KMS-11 (cell line): Measurements from ENCODE around the gene OR2T2.
"Not testable (repeated sequence)": the region's sequence is repeated elsewhere in the genome, so short reads cannot be mapped to it uniquely, and the experiment has no call there.

Source experiments
- H2AFZ ChIP-seq: fragments of 200-600 bp; sonication (generic); 2 replicates; pipeline ENCODE4 v1.6.1; 2016; ENCODE audit warnings: antibody characterized with exemption, mixed run types, low read depth
- H3K27ac ChIP-seq: fragments of 200-600 bp; sonication (generic); 2 replicates; pipeline ENCODE4 v1.6.1; 2016; ENCODE audit warnings: mild to moderate bottlenecking, mixed run types
- H3K27me3 ChIP-seq: fragments of 200-600 bp; sonication (generic); 2 replicates; pipeline ENCODE4 v1.6.1; 2017; ENCODE audit warnings: mild to moderate bottlenecking, low read depth, mixed run types, moderate library complexity; ENCODE audit not compliant: insufficient read depth
- H3K36me3 ChIP-seq: fragments of 200-600 bp; sonication (generic); 2 replicates; pipeline ENCODE4 v1.6.1; 2017; ENCODE audit warnings: mild to moderate bottlenecking, mixed run types; ENCODE audit not compliant: insufficient read depth
- H3K4me1 ChIP-seq: fragments of 200-600 bp; sonication (generic); 2 replicates; pipeline ENCODE4 v1.6.1; 2016; ENCODE audit warnings: mild to moderate bottlenecking, low read depth, mixed run types; ENCODE audit not compliant: poor library complexity, severe bottlenecking
- H3K4me2 ChIP-seq: fragments of 200-600 bp; sonication (generic); 2 replicates; pipeline ENCODE4 v1.7.0; 2016; ENCODE audit warnings: mild to moderate bottlenecking, mixed run types
- H3K4me3 ChIP-seq: fragments of 200-600 bp; sonication (generic); IDR thresholded peaks from 2 replicates; pipeline ENCODE4 v1.6.1; 2017; ENCODE audit warnings: low read depth, low read length, mixed read lengths; ENCODE audit not compliant: insufficient read depth
- H3K79me2 ChIP-seq: fragments of 200-600 bp; sonication (generic); 2 replicates; pipeline ENCODE4 v1.6.1; 2016; ENCODE audit warnings: low read depth, mixed run types; ENCODE audit not compliant: insufficient read depth
- H3K9ac ChIP-seq: fragments of 200-600 bp; sonication (generic); 2 replicates; pipeline ENCODE4 v1.6.1; 2016; ENCODE audit warnings: mild to moderate bottlenecking, mixed run types
- H4K20me1 ChIP-seq: fragments of 200-600 bp; sonication (generic); 2 replicates; pipeline ENCODE4 v1.6.1; 2016; ENCODE audit warnings: mild to moderate bottlenecking, mixed run types; ENCODE audit not compliant: insufficient read depth

OR2T2 gene

GRCh38 chr1:248434913-248435312 lies 10.5 kb upstream of the OR2T2 start:
- not testable (repeated sequence) for H2AFZ ChIP-seq, H3K27ac ChIP-seq, H3K4me2 ChIP-seq, H3K27me3 ChIP-seq, H3K4me3 ChIP-seq, H3K79me2 ChIP-seq, H3K9ac ChIP-seq, H3K36me3 ChIP-seq, H4K20me1 ChIP-seq
- peaks cover 20% of the 10 kb centered on the region for H3K4me1 ChIP-seq

GRCh38 chr1:248436303-248436702 lies 9.1 kb upstream of the OR2T2 start:
- not testable (repeated sequence) for H3K27me3 ChIP-seq, H3K4me2 ChIP-seq, H4K20me1 ChIP-seq, H3K27ac ChIP-seq, H3K4me3 ChIP-seq, H3K36me3 ChIP-seq, H2AFZ ChIP-seq, H3K79me2 ChIP-seq, H3K9ac ChIP-seq
- H3K4me1 ChIP-seq = peaks cover 24% of the 10 kb centered on the region

GRCh38 chr1:248438668-248439067 lies 6.8 kb upstream of the OR2T2 start:
- H3K27me3 ChIP-seq, H3K36me3 ChIP-seq, H3K79me2 ChIP-seq, H3K27ac ChIP-seq, H2AFZ ChIP-seq, H3K9ac ChIP-seq, H4K20me1 ChIP-seq, H3K4me3 ChIP-seq: not testable (repeated sequence)
- Histone ChIP-seq H3K4me1 (peaks cover 24% of the 10 kb centered on the region), H3K4me2 (0 out of 2 replicates have a peak overlapping the region, but pooled peaks have one; percentile 12)

- H3K27ac ChIP-seq = not testable (repeated sequence)
- H3K4me1 ChIP-seq = peaks cover 24% of the 10 kb centered on the region
Measured at GRCh38 chr1:248439283-248439682, 6.2 kb upstream of the OR2T2 start.

GRCh38 chr1:248442500-248443277 lies 2.7 kb upstream of the OR2T2 start:
- H3K36me3 ChIP-seq, H3K9ac ChIP-seq, H3K79me2 ChIP-seq, H2AFZ ChIP-seq, H3K27ac ChIP-seq, H4K20me1 ChIP-seq, H3K4me2 ChIP-seq, H3K4me3 ChIP-seq, H3K27me3 ChIP-seq: not testable (repeated sequence)
- H3K4me1 ChIP-seq = peaks cover 24% of the 10 kb centered on the region

More at GRCh38 chr1:248439283-248439682, 6.2 kb upstream of the OR2T2 start:
- H3K4me3 ChIP-seq, H2AFZ ChIP-seq, H3K36me3 ChIP-seq, H3K27me3 ChIP-seq, H3K9ac ChIP-seq, H3K79me2 ChIP-seq, H4K20me1 ChIP-seq: not testable (repeated sequence)
- H3K4me2 ChIP-seq = peak overlapping the region; percentile 12; the same call in 1 of the 2 replicates

GRCh38 chr1:248444603-248445002 lies 834 bp upstream of the OR2T2 start:
- H4K20me1 ChIP-seq, H3K79me2 ChIP-seq: not testable (repeated sequence)

GRCh38 chr1:248448409-248449074 lies 3.1 kb downstream of the OR2T2 start:
- H4K20me1 ChIP-seq, H3K27me3 ChIP-seq, H3K36me3 ChIP-seq, H3K9ac ChIP-seq, H3K79me2 ChIP-seq, H2AFZ ChIP-seq, H3K27ac ChIP-seq, H3K4me1 ChIP-seq, H3K4me3 ChIP-seq, H3K4me2 ChIP-seq: not testable (repeated sequence)

More at GRCh38 chr1:248444603-248445002, 834 bp upstream of the OR2T2 start:
- not testable (repeated sequence) for H2AFZ ChIP-seq, H3K4me3 ChIP-seq, H3K9ac ChIP-seq, H3K27me3 ChIP-seq, H3K27ac ChIP-seq, H3K36me3 ChIP-seq, H3K4me2 ChIP-seq
- H3K4me1 ChIP-seq = peaks cover 10% of the 10 kb centered on the region

- not testable (repeated sequence) for H3K9ac ChIP-seq, H3K27ac ChIP-seq, H3K4me3 ChIP-seq, H3K4me2 ChIP-seq, H3K27me3 ChIP-seq, H4K20me1 ChIP-seq, H3K79me2 ChIP-seq, H2AFZ ChIP-seq, H3K36me3 ChIP-seq, H3K4me1 ChIP-seq
Measured at GRCh38 chr1:248449821-248450465, 4.5 kb downstream of the OR2T2 start.

- H2AFZ ChIP-seq, H3K4me1 ChIP-seq, H3K79me2 ChIP-seq, H3K4me2 ChIP-seq, H3K4me3 ChIP-seq, H3K27ac ChIP-seq, H3K36me3 ChIP-seq, H3K9ac ChIP-seq, H4K20me1 ChIP-seq, H3K27me3 ChIP-seq: not testable (repeated sequence)
Measured at GRCh38 chr1:248450466-248451145, 5.2 kb downstream of the OR2T2 start.
